Skin epidermis (tissue), 12 donors: Measurements from ENCODE around the gene DIABLO.

Source experiments
- H3K27ac ChIP-seq, 21 experiments: fragments of 200-600 bp; sonication (generic) in 11 of 21; one replicate each; pipeline ENCODE4 v1.5.0; 2020; ENCODE audit warnings: mild to moderate bottlenecking in 3 of 21, inconsistent platforms in 2 of 21, moderate library complexity in 2 of 21
- H3K4me3 ChIP-seq, 7 experiments: fragments of 200-600 bp; sonication (generic) in 2 of 7; one replicate each; pipeline ENCODE4 v1.5.0; 2020; ENCODE audit warnings: inconsistent platforms in 2 of 7, mild to moderate bottlenecking in 2 of 7, moderate library complexity in 1 of 7

Gene DIABLO

DNA sequence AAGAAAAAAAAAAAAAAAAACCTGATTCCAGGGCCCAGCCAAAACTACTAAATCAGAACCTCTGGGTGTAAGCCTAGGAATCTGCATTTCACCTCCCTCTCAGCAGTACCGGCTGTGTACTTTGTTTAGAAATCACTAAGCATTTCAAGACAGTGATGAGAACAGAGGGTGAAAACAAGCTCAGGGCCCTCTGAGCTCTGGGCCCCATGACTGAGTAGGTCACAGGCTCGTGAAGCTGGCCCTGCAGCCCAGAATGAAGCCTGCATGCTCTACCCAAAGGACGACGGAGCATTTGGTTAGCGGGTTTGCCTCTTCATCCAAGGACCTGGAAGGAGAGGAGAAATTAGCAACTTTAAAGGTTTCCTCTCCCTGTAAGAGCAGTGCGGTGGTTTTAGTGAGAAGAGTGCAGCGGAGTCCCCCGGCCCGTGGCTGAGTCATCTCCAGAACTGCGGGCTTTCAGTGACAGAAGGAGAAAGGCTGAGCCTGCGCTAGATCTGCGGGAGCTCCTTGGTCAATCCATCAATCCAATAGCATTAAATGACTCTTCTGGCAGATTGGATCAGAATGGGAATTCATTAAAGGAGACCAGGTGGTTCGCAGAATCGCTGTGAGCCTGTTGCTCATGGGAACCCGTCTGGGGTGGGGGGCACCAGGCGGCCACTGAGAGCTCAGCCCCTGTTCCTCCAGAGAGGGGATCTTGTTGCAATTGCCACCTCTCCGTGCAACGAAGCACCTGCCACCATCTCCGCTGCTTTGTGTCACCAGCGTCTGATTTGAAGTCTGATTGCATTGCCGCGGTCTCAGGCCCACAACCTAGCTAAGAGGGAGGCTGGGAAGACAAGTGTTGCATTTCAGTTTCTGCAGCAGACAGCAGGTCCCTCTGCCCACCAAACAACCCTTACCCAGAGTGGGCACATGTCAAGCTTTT is 59.2 kb downstream of the DIABLO start:
- Histone ChIP-seq H3K4me3 (no peak overlapping the region), H3K27ac (peak overlapping the region in 2 of 21 experiments; percentile 5 to 42)

DNA sequence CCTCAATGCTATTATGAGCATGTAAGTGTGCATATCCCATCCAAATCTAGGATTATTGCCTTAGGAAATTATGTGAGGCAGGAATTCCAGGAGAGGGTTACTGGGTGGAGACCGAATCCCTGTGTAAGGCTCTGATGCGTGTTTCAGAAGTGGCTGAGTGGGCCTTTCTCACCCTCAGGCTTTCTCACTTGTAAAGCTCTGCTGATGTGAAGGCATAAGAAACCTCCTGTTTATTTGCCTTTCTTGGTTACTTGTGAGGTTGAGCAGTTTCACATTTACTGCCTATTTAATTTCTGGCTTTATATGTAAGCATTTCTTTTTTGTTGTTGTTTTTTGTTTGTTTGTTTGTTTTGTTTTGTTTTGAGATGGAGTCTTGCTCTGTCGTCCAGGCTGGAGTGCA is 62.9 kb downstream of the DIABLO start:
- Histone ChIP-seq H3K27ac (no peak overlapping the region), H3K4me3 (no peak overlapping the region)

DNA sequence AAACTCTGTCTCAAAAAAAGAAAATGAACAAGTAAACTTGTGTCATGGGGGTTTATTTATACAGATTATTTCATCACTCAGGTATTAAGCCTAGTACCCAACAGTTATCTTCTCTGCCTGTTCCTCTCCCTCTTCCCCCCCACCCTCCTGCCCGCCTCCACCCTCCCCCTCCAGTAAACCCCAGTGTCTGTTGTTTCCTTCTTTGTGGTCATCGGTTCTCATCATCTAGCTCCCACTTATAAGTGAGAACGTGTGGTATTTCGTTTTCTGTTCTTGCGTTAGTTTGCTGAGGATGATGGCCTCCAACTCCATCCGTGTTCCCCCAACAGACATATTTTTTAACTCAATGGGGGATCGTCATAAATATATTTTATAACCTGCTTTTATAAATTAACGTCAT is 64.2 kb downstream of the DIABLO start:
- Histone ChIP-seq H3K27ac (no peak overlapping the region), H3K4me3 (no peak overlapping the region)

DNA sequence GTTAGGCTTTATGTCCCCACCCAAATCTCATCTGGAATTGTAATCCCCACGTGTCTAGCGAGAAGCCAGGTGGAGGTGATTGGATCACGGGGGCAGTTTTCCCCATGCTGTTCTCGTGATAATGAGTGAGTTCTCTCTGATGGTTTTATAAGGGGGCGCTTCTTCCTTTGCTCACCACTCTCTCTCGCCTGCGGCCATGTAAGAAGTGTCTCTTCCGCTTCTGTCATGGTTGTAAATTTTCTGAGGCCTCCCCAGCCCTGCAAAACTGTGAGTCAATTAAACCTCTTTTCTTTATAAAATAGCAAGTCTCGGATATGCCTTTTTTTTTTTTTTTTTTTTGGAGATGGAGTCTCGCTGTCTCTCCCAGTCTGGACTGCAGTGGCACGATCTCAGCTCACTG is 65.1 kb downstream of the DIABLO start:
- no peak overlapping the region for H3K4me3 ChIP-seq

DNA sequence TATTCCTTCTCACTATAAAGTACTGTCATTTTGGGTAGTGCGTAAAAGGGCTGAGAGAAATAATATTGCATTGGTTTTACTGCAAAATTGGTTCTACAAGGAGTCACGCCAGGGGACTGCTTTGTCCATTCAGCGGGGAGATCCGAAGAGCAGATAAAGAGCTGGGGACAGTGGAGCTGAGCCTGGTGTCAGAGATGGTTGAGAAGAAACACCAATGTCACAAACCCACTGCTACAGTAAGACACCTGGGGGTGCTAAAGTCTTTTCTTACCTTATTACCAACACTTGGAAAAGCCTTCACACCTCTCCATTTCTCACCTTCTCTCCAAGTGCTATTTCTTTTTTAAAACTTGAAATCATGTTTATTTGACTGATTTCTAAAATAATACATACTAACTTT is 66.0 kb downstream of the DIABLO start:
- no peak overlapping the region for H3K27ac ChIP-seq
- H3K4me3 ChIP-seq: no peak overlapping the region

More for the DNA sequence above, 65.1 kb downstream of the DIABLO start:
- no peak overlapping the region for H3K27ac ChIP-seq

DNA sequence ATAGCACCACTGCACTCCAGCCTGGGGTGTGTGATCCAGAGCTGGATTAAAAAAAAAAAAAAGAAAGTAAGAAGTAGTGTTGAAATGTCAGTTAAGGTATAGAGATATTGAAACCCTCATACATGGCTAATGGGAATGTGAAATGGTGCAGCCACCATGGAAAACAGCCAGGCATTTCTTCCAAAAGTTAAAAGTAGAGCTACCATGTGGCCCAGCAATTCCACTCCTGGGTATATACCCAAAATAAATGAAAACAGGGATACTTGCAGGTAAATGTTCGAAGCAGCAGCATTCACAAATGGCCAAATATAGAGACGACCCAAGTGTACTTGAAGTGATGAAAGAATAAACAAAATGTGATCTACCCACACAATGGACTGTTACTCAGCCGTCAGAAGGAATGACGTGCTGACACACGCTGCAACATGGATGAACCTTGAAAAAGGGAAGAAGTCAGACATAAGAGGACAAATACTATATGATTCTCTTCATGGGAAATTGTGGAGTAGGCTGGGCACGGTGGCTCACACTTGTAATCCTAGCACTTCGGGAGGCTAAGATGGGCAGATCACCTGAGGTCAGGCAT is 67.1 kb downstream of the DIABLO start:
- H3K4me3 ChIP-seq: no peak overlapping the region
- H3K27ac ChIP-seq: no peak overlapping the region
